ENCODE data around the gene SLC26A3. TPM values are rescaled to one million over a fixed set of nuclear protein-coding genes. Genes with fewer than 3 reads are reported as not detected.

Gene SLC26A3
- total RNA-seq, 1 donor from 2014 or later = not detected

DNA sequence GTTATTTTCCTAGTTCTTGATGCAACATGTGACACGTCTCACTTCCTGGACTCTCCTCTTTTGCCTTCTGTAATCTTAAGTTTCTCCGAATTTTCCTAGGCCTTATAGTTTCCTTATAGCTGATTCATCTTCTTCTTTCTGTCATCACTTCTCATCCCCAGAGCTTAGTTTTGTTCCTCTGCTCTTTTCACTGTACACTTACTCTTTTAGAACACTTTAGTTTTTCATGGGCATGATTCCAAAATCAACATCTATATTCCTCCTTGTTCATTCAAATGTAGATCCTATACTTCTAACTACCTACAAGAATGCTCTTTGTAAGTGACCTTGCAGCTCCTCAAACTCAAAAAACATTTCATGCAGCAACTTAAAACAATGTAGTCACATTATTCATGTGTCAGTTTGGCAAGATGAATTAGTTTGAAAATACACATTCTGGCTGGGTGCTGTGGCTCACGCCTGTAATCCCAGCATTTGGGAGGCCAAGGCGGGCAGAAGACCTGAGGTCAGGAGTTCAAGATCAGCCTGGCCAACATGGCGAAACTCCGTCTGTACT is 13.1 kb upstream of the SLC26A3 start:
- H3K4me3 ChIP-seq = no peak overlapping the region
- intact Hi-C loops (cut with DNase I) = no loop called here
- H3K27me3 ChIP-seq = no peaks in the 10 kb centered on the region
- DNase-seq (ENCODE audit: extremely low spot score in 2 of 2) = no peak
- H3K27ac ChIP-seq = no peak overlapping the region
- H3K36me3 ChIP-seq = no peaks in the 10 kb centered on the region
- no peaks in the 10 kb centered on the region for H3K9me3 ChIP-seq
- peaks cover 5% of the 10 kb centered on the region for H3K4me1 ChIP-seq
- TF ChIP-seq, protein P1, sequence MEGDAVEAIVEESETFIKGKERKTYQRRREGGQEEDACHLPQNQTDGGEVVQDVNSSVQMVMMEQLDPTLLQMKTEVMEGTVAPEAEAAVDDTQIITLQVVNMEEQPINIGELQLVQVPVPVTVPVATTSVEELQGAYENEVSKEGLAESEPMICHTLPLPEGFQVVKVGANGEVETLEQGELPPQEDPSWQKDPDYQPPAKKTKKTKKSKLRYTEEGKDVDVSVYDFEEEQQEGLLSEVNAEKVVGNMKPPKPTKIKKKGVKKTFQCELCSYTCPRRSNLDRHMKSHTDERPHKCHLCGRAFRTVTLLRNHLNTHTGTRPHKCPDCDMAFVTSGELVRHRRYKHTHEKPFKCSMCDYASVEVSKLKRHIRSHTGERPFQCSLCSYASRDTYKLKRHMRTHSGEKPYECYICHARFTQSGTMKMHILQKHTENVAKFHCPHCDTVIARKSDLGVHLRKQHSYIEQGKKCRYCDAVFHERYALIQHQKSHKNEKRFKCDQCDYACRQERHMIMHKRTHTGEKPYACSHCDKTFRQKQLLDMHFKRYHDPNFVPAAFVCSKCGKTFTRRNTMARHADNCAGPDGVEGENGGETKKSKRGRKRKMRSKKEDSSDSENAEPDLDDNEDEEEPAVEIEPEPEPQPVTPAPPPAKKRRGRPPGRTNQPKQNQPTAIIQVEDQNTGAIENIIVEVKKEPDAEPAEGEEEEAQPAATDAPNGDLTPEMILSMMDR (IDR thresholded peaks at IDR 0.05) = no peak
- TF ChIP-seq POLR2AphosphoS5 (IDR thresholded peaks at IDR 0.05; ENCODE audit: insufficient read depth in 1 of 2, low read depth in 1 of 2) = no peak
- TF ChIP-seq POLR2A (IDR thresholded peaks at IDR 0.05) = no peak

DNA sequence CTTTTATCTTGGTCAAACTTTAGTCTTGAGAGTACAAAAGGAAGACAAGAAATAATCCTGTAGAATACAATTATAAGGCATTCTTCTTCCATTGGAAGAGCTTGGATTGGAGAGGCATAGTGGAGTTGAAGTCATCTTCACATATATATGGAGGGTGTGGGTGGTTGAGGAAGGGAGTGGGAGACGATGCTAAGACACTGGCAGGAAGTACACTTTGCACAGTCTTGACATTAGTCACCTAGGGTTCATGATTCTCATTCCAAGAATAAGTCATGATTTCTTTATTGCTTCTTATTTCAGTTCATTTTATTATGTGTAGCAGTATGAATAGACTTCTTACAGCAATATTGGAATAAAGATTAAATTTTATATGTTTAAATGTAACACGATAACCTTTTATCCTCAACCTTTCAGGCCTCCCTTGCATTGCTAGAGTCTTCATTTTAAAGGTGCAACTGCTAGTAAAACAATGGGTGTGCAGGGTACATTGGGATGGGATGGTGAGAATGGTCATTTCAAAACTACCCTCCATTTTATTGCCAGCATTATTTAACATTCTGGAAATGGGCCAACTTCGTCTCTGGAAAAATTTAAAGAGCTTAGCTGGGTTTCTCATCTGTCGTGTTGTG is 12.3 kb upstream of the SLC26A3 start:
- TF ChIP-seq, protein P1 (IDR thresholded peaks at IDR 0.05) = no peak
- TF ChIP-seq POLR2A (IDR thresholded peaks at IDR 0.05) (no peak), POLR2AphosphoS5 (IDR thresholded peaks at IDR 0.05; ENCODE audit: insufficient read depth in 1 of 2, low read depth in 1 of 2) (no peak)
- H3K36me3 ChIP-seq = no peaks in the 10 kb centered on the region
- intact Hi-C loops (cut with DNase I) = no loop called here

DNA sequence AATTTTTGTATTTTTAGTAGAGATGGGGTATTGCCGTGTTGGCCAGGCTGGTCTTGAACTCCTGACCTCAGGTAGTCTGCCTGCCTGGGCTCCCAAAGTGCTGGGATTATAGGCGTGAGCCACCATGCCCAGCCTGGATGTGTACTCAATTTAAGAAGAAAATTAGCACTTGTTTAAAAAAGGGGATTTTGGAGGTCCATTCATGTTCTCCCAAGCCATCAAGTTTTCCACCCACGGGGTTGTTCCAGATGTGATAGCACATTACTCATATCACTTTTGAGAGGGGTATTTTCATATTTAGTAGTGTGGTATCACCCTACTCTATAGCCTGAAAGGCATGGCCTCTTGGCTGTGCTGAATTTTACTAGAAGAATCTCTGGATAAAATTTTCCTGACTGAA is 10.5 kb upstream of the SLC26A3 start:
- intact Hi-C loops (cut with DNase I) = no loop called here
- Histone ChIP-seq H3K4me3 (no peak overlapping the region), H3K9me3 (no peaks in the 10 kb centered on the region), H3K4me1 (peaks cover 5% of the 10 kb centered on the region), H3K27me3 (no peaks in the 10 kb centered on the region), H3K27ac (no peak overlapping the region), H3K36me3 (no peaks in the 10 kb centered on the region)
- DNase-seq (ENCODE audit: extremely low spot score in 2 of 2) = no peak
- no peak for TF ChIP-seq POLR2AphosphoS5 (IDR thresholded peaks at IDR 0.05; ENCODE audit: insufficient read depth in 1 of 2, low read depth in 1 of 2)
- TF ChIP-seq, protein P1 (IDR thresholded peaks at IDR 0.05) = no peak
- TF ChIP-seq POLR2A (IDR thresholded peaks at IDR 0.05) = no peak

More for the DNA sequence above, 12.3 kb upstream of the SLC26A3 start:
- no peak for DNase-seq (ENCODE audit: extremely low spot score in 2 of 2)
- no peak overlapping the region for H3K27ac ChIP-seq
- no peak overlapping the region for H3K4me3 ChIP-seq
- no peaks in the 10 kb centered on the region for H3K9me3 ChIP-seq
- H3K27me3 ChIP-seq = no peaks in the 10 kb centered on the region
- peaks cover 5% of the 10 kb centered on the region for H3K4me1 ChIP-seq

DNA sequence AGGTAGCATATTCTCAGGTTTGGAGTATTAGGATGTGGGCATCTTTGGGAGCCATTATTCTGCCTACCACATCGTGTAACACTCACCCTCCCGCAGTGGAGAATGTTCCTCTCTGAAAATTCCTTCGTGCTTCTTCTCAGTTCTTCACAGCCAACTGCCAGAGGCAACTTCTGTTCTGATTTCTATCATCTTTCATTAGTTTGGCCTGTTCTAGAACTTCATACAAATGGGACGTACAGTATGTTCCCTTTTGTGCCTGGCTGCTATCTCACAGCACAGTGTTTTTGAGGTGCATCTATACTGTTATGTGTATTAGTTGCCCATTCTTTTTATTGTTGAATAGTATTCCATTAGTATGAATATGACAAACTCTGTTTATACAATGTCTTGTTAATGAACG is 8.9 kb upstream of the SLC26A3 start:
- Histone ChIP-seq H3K9me3 (no peaks in the 10 kb centered on the region), H3K4me1 (peaks cover 5% of the 10 kb centered on the region), H3K4me3 (no peak overlapping the region), H3K27ac (no peak overlapping the region), H3K36me3 (no peaks in the 10 kb centered on the region), H3K27me3 (no peaks in the 10 kb centered on the region)
- intact Hi-C loops (cut with DNase I) = no loop called here
- TF ChIP-seq POLR2AphosphoS5 (IDR thresholded peaks at IDR 0.05; ENCODE audit: insufficient read depth in 1 of 2, low read depth in 1 of 2) (no peak), POLR2A (IDR thresholded peaks at IDR 0.05) (no peak)
- TF ChIP-seq, protein P1 (IDR thresholded peaks at IDR 0.05) = no peak
- no peak for DNase-seq (ENCODE audit: extremely low spot score in 2 of 2)

DNA sequence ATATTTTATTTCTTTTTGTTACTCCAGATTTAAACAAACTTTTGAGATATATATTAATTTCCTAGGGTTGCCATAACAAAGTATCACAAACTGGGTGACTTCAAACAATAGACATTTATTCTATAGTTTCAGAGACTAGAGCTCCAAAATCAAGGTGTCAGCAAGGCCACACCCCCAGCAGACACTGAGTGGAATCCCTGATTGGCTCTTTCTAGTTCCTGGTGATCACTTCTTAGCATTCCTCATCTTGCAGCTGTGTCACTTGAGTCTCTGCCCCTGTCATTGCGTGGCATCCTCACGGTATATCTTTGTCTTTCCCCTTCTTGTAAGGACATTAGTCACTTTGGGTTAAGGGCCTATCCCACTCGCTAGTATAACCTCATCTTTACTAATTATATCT is 7.6 kb upstream of the SLC26A3 start:
- H3K4me1 ChIP-seq = no peaks in the 10 kb centered on the region
- H3K27ac ChIP-seq = no peak overlapping the region
- DNase-seq (ENCODE audit: extremely low spot score in 2 of 2) = no peak
- H3K36me3 ChIP-seq = no peaks in the 10 kb centered on the region
- intact Hi-C loops (cut with DNase I) = no loop called here
- H3K27me3 ChIP-seq = no peaks in the 10 kb centered on the region
- no peak for TF ChIP-seq POLR2AphosphoS5 (IDR thresholded peaks at IDR 0.05; ENCODE audit: insufficient read depth in 1 of 2, low read depth in 1 of 2)
- no peak for TF ChIP-seq POLR2A (IDR thresholded peaks at IDR 0.05)
- TF ChIP-seq, protein P1 (IDR thresholded peaks at IDR 0.05) = no peak
- H3K4me3 ChIP-seq = no peak overlapping the region
- no peaks in the 10 kb centered on the region for H3K9me3 ChIP-seq
